COLO829 (cell line): ENCODE measurements around the gene NAV2.
"Not testable (repeated sequence)": the region's sequence is repeated elsewhere in the genome, so short reads cannot be mapped to it uniquely, and the experiment has no call there.

Source experiments
- DNase-seq: peaks from one replicate; pipeline ENCODE4 v3.0.0; 2012; ENCODE audit warnings: low spot score

The NAV2 gene

GRCh38 chr11:20126724-20127123 is 414.1 kb downstream of the NAV2 start:
- DNase-seq: no peak

- peak; percentile 53 for DNase-seq
Measured at GRCh38 chr11:20127671-20128527, 415.3 kb downstream of the NAV2 start.

GRCh38 chr11:20128528-20128825 is 415.8 kb downstream of the NAV2 start:
- DNase-seq: not testable (repeated sequence)

GRCh38 chr11:20129665-20130064 is 417.0 kb downstream of the NAV2 start:
- no peak for DNase-seq

GRCh38 chr11:20131788-20132666 is 419.4 kb downstream of the NAV2 start:
- no peak for DNase-seq

- no peak for DNase-seq
Measured at GRCh38 chr11:20132667-20133039, 420.0 kb downstream of the NAV2 start.

- no peak for DNase-seq
Measured at GRCh38 chr11:20134991-20135736, 422.5 kb downstream of the NAV2 start.

- peak; percentile 20 for DNase-seq
Measured at GRCh38 chr11:20137637-20138036, 425.0 kb downstream of the NAV2 start.

- no peak for DNase-seq
Measured at GRCh38 chr11:20138707-20139106, 426.1 kb downstream of the NAV2 start.

- peak; percentile 58 for DNase-seq
Measured at GRCh38 chr11:20154381-20154780, 441.7 kb downstream of the NAV2 start.

GRCh38 chr11:20155683-20156279 is 443.1 kb downstream of the NAV2 start:
- no peak for DNase-seq

GRCh38 chr11:20156280-20156875 is 443.7 kb downstream of the NAV2 start:
- DNase-seq: no peak

- no peak for DNase-seq
Measured at GRCh38 chr11:20156876-20157613, 444.4 kb downstream of the NAV2 start.

- DNase-seq: no peak
Measured at GRCh38 chr11:20157728-20158127, 445.1 kb downstream of the NAV2 start.

GRCh38 chr11:20158597-20159257 is 446.1 kb downstream of the NAV2 start:
- DNase-seq: peak; percentile 49

- DNase-seq: no peak
Measured at GRCh38 chr11:20159466-20160381, 447.1 kb downstream of the NAV2 start.

- DNase-seq: no peak
Measured at GRCh38 chr11:20160425-20161229, 448.0 kb downstream of the NAV2 start, which contains the start of gene DBX1. TSS of gene DBX1 (minus strand) at chr11:20160475. CDS start at chr11:20160324, 151 bp downstream.

- no peak for DNase-seq
Measured at GRCh38 chr11:20161230-20161918, 448.7 kb downstream of the NAV2 start.
